GM21367 (cell line): ENCODE measurements around the gene PRB3.

ENCODE experiments used
- ATAC-seq: cut with Tn5 transposase; IDR thresholded peaks from one replicate; pipeline ENCODE4 v1.9.1; 2021; ENCODE audit not compliant: unreplicated experiment

Gene PRB3

DNA sequence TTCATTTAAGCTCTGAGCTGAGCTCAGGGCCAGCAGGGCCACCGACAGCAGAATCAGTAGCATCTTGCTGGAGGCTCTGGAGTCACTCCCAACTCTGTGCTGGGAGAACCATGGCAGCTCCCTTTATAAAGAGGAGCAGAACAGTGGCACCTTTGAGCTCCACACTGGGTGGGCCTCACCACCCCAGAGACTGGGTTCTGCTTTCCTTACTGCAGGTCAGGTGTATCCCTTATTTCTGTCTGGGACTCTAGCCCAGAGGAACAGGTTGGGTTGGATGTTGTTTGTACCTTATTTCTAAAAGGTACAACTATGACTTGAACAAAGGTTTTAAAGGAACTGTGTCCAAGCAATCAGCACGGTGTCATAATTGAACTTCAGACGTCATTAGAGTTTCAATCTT lies at the start of gene PRB3:
Gene PRB3, minus strand, starts transcription at position 101 of the 400 bp plus-strand sequence. Its CDS starts 38 bp downstream, at position 63.
- no peak for ATAC-seq

DNA sequence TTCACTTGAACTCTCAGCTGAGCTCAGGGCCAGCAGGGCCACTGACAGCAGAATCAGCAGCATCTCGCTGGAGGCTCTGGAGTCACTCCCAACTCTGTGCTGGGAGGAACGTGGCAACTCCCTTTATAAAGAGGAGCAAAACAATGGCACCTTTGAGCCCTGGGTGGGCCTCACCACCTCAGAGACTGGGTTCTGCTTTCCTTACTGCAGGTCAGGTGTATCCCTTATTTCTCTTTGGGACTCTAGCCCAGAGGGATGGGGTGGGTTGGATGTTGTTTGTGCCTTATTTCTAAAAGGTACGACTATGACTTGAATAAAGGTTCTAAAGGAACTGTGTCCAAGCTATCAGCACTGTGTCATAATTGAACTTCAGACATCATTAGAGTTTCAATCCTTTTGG lies 40.8 kb upstream of the PRB3 start, which contains the start of gene PRB4:
Gene PRB4, minus strand, starts transcription at position 101 of the 400 bp plus-strand sequence. Its CDS starts 38 bp downstream, at position 63.
- no peak for ATAC-seq

DNA sequence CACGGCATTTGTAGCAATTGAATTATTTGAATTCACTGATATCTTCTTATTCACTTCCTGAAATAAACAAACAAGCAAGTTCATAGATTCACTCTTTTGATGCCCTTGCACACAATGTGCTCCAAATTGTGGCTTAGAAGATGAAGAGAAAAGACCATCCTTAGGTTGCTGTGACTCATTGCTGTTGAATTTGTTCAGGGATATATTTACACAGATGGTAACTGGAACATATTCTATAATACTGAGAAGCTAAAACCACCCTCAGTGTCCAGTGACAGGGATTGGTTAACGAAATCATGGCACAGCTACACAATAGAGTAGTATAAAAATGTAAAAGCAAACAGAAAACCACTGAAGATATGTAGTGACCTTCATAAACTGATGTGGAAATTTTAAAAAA lies 37.6 kb upstream of the PRB3 start:
- no peak for ATAC-seq

DNA sequence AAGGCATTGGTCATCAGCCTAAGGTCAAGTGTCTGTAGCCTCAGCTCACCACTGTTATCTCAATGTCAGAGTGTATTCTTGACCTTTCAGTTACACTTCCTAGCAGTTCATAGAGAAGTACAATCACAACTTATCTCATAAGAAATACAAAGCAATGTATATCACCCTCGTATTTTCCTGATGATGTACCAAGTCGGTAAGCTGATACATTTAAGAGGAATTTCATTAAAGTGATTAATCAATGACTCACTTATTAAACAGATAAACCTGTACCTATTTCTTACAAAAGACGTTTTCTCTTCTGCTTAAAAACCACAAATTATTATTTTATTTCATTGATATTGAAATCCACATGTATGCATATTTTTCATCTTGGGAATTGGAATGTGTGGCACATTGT lies 3.9 kb upstream of the PRB3 start:
- ATAC-seq: no peak

DNA sequence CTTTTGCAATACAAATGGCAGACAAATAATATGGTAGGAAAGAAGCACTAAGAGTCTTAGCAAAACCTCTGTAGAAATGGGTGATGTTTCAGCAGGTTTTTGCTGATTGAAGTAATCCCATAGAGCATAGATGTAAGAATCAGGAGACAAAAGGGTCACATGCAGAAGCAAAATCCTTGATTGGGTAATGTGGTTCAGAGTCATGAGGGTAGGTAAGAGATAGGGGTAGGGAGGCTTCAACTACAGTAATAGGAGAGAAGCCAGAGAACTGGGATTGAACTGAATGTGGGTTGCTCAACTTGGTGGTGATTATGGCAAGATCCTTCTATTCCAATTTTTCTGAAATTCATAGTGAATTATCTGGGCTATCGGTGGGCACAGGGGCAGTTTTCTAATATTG lies 5.0 kb downstream of the PRB3 start:
- no peak for ATAC-seq

DNA sequence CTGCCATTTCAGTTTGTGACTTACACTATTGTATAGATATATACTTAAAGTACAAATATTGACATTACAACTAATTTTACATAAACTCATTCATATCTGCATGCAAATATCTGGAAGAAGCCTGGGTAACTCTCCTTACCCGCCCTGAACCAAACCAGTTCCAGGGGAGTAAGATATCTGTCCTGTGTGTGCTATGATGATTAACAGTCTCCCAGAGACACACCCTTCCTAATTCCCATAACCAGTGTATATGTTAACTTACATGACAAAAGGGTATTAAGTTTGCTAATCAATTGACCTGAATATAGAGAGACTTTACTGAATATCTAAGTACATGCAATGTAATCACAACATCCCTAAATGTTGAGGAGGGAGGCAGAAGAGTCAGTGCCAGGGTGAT lies 23.0 kb downstream of the PRB3 start:
- no peak for ATAC-seq

DNA sequence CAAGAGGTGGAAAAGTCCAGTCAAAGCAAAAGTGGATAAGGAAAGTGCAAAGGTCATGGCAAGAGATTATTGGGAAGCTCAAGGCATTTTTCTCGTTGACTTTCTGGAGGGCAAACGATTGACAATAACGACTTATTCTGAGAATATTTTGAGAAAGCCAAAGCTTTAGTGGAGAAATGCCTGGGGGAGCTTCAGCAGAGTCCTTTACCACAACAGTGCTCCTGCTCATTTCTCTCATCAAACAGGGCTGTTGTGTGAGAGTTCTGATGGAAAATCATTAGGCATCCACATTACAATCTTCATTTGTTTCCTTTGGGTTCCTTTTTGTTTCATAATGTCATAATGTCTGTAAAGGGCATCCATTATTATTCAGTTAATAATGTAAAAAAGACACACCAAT lies 26.9 kb downstream of the PRB3 start:
- ATAC-seq: no peak

DNA sequence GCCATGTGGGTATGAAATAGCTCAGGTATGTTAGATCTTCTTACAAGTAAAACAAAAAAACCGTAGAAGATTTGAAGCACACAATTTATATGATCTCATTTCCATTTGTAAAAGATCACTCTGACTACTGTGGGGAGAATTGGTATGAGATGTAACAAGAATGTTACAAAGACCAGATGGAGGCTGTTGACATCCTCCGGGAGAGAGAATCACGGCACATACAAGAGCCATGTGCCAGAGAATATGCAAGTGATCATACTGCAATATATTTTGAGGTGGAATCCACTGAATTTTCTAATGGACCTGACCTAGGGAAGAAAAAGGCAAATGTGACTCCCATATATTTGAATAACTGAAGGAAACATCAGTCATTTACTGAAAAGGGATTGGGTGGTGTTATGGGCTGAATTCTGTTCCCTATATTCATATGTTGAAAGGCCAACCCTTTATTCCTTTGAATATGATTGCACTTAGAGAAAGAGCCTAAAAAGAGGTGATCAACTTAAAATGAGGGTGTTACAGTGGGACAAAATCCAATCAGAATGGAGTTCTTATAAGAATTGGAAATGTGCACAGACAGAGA lies 29.1 kb downstream of the PRB3 start:
- ATAC-seq: no peak

DNA sequence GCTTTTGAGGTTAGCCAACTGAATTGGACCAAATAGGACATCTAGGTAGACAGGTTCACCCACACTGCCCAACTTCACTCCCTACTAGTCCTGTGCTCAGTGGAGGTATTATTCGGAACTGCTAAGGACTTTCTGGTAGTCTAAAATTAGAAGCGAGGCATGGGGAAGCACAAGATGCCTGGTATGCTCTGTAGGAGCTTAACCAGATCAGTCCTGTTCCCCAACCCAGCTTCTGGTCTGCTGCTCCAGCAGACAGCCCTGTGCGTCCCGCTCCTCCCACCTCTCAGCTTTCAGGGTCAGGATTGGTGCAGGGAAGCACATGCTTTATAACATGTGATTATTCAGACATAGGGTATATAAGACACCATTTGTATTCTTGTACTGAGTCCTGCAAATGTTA lies 31.2 kb downstream of the PRB3 start:
- ATAC-seq: no peak

DNA sequence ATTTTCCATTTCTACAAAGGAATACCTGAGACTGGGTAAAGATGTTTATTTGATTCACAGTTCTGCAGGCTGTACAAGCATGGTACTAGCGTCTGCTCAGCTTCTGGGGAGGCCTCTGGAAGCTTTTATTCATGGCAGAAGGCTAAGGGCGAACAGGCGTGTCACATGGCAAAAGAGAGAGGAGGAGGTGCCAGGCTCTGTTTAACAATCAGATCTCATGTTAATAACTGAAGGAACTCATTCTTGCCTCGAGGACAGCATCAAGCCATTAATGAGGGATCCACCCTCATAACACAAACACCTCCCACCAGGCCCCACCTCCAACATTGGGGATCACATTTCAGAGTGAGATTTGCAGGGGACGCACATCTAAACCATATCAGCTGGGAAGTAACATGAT lies 36.0 kb downstream of the PRB3 start:
- no peak for ATAC-seq

DNA sequence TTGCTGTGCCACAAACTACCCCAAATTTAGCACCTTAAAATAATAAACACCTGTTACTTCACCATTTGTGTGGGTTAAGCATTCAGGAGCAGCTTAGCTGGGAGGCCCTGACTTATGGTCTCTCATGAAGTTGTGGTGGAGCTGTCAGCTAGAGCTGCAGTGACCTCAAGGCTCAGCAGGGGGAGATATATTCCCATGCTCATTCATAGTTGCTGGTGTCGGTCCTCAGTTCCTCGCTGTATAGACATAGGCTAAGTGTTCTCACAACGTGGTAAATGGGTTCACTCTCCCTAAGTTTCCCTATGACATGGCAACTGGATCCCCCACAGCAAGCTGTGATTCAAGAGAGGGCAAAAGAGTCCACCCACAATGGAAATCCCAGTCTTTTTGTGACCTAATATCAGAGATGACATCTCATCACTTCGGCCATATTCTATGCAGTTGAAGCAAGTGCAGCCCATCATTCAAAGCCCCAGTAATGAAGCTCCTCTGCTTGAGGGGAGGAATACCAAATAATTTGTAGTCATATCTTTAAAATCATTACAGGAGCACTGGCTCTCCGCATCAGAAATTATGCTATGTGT lies 41.1 kb downstream of the PRB3 start:
- ATAC-seq: peak; percentile 53

DNA sequence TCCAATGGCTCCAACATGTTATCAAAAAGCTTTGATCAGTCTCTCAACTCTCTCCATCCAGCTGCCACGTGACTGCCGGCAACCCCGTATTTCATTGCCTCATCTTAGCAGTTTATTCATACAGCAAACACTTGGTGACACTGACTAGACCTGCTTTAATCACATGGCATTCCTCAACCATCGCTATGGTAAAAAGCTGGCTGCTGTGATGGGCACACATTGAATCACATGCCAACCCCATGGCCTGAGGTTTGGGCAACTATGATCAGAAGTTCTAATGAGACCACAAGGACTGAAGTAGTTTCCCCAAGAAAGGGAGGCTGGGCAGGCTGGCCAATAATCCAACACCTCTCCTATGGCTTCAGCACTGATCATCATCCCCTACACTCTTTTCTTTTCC lies 42.1 kb downstream of the PRB3 start:
- ATAC-seq: no peak
